ENCODE results near the gene TENM4. TPM values are rescaled to one million over a fixed set of nuclear protein-coding genes. Genes with fewer than 3 reads are reported as not detected.

The TENM4 gene
- total RNA-seq, 2 experiments from 2014 or later = not detected

DNA sequence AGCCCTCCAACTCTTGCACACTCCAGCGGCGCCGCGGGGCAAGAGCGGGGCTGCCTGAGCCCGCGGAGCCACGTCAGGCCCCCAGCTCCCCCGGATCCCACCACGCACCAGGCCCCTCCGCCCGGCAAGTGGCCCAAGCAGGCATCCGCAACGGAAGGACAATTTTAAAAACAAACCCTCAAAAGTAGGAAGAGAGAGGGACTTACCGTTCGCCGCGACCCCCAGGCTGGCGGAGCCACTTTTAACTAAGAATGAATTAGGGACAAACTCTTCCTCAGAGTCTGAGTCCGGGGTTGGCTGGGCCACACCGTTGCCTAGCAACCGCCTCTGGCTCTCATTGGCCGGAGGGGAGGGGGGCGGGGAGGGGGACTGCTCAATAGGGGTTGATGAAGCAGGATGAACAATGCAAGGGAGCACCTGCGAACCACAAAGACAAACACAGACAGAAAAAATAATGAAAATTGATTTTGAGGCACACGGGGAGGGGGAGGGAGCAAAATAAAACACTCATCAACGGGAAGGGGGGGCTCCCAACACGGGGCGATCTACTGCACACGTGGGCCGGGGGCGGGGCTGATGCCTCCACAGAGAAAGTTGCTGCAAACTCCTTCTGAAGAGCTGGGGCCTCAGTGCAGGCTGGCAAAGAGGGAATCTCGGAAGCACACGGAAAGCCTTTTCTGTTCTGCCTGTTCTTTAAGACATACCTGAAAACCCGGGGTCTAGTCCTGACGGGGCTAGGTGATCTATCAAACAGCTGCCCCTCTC, 478.7 kb downstream of the TENM4 start:
- H3K27ac Mint-ChIP-seq = no peak overlapping the region
- H3K36me3 Mint-ChIP-seq = no peaks in the 10 kb centered on the region
- H3K27me3 Mint-ChIP-seq = peaks cover 32% of the 10 kb centered on the region
- ATAC-seq (ENCODE audit: low read depth) (no peak), DNase-seq (no peak)
- POLR2A ChIA-PET = no interaction called here
- no peaks in the 10 kb centered on the region for H3K9me3 Mint-ChIP-seq
- H3K4me1 Mint-ChIP-seq = peaks cover 1% of the 10 kb centered on the region
- H3K4me3 Mint-ChIP-seq = no peak overlapping the region

DNA sequence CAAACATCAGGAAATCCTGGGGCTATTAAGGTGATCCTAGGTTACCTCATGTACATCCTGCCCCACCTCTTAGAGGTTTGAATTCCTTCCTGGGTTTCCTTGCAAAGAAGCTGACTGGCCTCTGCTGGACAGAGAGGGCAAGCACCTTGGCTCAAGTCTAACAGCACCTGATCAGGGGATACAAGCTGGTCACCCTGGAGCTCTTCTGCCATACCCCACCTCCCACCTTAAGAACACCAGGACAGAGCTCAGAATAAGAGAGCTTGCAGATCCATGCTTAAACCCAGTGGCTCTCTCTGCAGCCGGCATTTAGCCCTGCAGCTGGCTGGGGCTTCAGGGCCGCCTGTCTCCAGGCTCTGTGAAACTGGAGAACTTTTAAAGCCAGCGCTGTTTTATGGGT, 479.6 kb downstream of the TENM4 start:
- no peaks in the 10 kb centered on the region for H3K36me3 Mint-ChIP-seq
- no peak for DNase-seq
- H3K27ac Mint-ChIP-seq = no peak overlapping the region
- H3K9me3 Mint-ChIP-seq = no peaks in the 10 kb centered on the region
- peaks cover 30% of the 10 kb centered on the region for H3K27me3 Mint-ChIP-seq
- H3K4me1 Mint-ChIP-seq = peaks cover 1% of the 10 kb centered on the region
- no peak for ATAC-seq (ENCODE audit: low read depth)
- H3K4me3 Mint-ChIP-seq = no peak overlapping the region
- POLR2A ChIA-PET = no interaction called here

DNA sequence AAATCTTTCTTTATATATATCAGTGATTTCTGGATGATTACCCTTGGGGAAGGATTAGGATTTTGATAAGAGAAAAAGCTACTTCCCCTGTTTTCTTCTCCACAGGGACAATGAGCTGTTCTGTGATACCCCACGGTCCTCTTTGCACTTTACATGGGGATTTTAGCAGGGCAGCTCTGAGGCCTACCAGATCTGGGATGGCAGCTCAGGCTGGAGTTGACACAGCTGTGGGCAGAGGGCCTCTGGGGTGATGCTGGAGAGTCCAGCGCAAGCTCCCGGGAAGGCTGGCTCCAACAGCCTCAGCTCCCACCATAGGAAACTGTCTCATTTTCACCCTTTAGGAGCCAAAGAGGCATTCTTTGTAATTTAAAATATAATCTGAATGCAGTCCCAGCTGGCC, 482.4 kb downstream of the TENM4 start:
- Mint-ChIP-seq H3K9me3 (no peaks in the 10 kb centered on the region), H3K36me3 (no peaks in the 10 kb centered on the region), H3K4me3 (no peak overlapping the region), H3K4me1 (peaks cover 1% of the 10 kb centered on the region), H3K27me3 (peaks cover 30% of the 10 kb centered on the region), H3K27ac (no peak overlapping the region)
- ATAC-seq (ENCODE audit: low read depth) = no peak
- DNase-seq = no peak
- POLR2A ChIA-PET = no interaction called here

DNA sequence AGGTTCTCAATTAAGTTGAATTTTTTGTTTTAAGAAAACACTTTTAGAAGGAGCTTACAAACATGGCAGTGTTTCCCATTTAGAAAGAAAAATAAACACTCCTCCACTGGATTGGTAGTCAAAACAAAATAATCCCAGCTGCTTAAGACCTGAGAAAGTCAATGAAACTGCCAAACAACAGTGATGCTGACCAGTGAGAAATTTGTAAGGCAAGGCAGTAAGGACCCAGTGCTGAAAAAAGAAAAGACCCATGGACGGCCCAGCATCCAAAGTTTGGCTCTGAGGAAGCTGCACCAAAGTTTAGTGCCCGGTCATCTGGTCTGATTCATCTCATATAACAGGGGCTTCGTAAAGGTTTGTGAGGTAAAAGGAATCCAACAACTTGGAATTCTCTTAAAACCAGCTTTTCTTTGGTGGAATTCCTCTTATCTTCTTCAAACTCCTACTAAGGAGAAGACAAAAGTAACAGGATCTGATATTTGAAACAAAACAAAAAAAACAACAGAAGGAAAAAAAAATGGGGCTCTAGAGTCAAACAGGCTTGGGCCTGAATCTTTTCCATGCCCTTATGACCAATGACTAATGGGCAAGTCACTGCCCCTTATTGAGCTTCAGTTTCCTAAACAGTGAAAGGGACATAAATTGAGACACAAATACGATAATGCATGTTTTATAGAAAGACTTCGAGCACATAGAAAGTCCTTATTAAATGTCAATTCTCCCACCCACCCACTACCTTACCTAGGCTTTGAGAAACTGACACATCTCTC, 483.2 kb downstream of the TENM4 start:
- H3K9me3 Mint-ChIP-seq = no peaks in the 10 kb centered on the region
- POLR2A ChIA-PET = no interaction called here
- H3K4me3 Mint-ChIP-seq = no peak overlapping the region
- H3K27me3 Mint-ChIP-seq = peaks cover 23% of the 10 kb centered on the region
- peaks cover 1% of the 10 kb centered on the region for H3K4me1 Mint-ChIP-seq
- DNase-seq (no peak), ATAC-seq (ENCODE audit: low read depth) (no peak)
- H3K27ac Mint-ChIP-seq = no peak overlapping the region
- no peaks in the 10 kb centered on the region for H3K36me3 Mint-ChIP-seq

DNA sequence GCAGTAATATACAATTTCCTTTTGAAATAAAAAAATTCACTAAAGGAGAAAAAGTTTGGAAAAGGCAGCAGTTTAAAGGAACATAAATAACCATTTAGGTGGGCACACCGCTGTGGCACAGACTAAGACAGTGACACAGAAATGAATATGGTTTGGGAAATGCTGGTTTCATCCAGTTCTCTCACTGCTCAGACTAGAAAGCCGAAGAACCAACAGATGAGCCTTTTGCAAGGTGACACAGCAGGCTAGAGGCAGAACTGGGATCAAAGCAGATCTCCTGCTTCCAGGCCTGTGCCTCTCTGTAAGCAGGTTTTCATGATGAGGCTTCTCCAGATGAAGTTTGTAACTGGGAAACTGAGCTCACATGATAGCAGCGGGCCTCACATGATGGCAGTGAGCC, 486.1 kb downstream of the TENM4 start:
- no peaks in the 10 kb centered on the region for H3K36me3 Mint-ChIP-seq
- ATAC-seq (ENCODE audit: low read depth) = no peak
- POLR2A ChIA-PET = no interaction called here
- H3K27ac Mint-ChIP-seq = no peak overlapping the region
- H3K4me3 Mint-ChIP-seq = no peak overlapping the region
- no peaks in the 10 kb centered on the region for H3K9me3 Mint-ChIP-seq
- DNase-seq = no peak
- H3K4me1 Mint-ChIP-seq = no peaks in the 10 kb centered on the region
- peaks cover 1% of the 10 kb centered on the region for H3K27me3 Mint-ChIP-seq

DNA sequence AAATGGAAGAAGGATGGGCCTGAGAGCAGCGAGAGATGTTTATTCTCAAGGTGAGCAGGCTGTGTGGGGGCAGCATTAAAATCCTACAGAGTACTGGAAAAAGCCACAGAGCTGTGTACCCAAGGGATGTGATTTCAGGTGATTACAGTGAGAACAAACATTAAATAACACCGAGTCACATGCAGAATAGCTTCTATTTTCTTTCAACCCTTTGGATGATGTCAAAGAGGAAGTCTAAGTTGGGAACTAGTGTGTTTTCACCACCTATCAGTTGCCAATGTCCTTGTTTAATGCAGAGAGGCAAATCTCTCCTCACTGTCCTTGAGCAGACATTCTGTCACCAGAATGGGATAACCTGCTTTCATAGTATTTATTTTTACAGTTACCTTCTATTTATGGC, 486.6 kb downstream of the TENM4 start:
- H3K4me1 Mint-ChIP-seq = no peaks in the 10 kb centered on the region

DNA sequence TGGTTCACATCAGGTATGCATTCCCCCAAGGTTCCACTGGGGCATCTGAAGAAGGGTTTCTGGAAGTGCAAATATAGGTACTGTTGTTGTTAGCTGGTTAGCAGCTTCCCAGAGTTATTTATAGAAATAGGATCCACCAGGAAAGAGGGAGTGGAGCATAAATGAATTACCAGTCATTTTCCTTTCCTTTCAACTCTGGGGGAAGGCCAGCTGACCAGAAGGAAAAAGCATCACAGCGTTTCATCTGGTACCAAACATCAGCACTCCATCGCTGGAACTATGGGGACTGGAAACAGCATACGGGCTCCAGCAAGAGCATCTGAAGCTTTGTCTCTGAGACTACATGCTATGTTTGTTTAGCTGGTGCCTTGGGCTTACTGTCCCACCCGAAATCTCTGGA, 487.9 kb downstream of the TENM4 start:
- ATAC-seq (ENCODE audit: low read depth) (no peak), DNase-seq (no peak)
- Mint-ChIP-seq H3K4me3 (no peak overlapping the region), H3K27me3 (peaks cover 1% of the 10 kb centered on the region), H3K9me3 (no peaks in the 10 kb centered on the region), H3K36me3 (no peaks in the 10 kb centered on the region), H3K27ac (no peak overlapping the region), H3K4me1 (no peaks in the 10 kb centered on the region)
- POLR2A ChIA-PET = no interaction called here

More for the DNA sequence above, 486.6 kb downstream of the TENM4 start:
- POLR2A ChIA-PET = no interaction called here
- no peaks in the 10 kb centered on the region for H3K9me3 Mint-ChIP-seq
- H3K36me3 Mint-ChIP-seq = no peaks in the 10 kb centered on the region
- DNase-seq = no peak
- H3K27me3 Mint-ChIP-seq = no peaks in the 10 kb centered on the region
- H3K27ac Mint-ChIP-seq = no peak overlapping the region
- ATAC-seq (ENCODE audit: low read depth) = no peak
- H3K4me3 Mint-ChIP-seq = no peak overlapping the region

DNA sequence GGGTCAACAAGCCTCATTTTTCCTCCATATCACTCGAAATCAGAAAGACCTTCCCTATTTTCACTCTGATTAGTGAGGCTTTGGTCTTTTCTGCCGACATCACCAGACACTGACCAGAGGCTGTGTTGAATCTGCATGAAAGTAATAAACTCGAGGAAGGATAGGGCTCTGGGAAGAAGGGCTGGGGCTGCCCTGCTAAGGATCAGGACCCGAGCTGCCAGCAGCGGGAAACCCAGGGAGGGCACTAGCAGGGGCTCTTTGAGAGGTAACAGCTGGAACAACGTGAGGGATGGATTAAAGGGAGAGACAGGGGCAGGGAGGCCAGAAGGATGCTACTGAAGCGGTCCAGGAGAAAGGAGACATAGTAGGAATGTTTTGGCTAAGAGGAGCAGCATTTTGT, 488.7 kb downstream of the TENM4 start:
- H3K27ac Mint-ChIP-seq = no peak overlapping the region
- H3K36me3 Mint-ChIP-seq = no peaks in the 10 kb centered on the region
- no peak for ATAC-seq (ENCODE audit: low read depth)
- H3K27me3 Mint-ChIP-seq = peaks cover 1% of the 10 kb centered on the region
- H3K4me3 Mint-ChIP-seq = no peak overlapping the region
- no peaks in the 10 kb centered on the region for H3K4me1 Mint-ChIP-seq
- H3K9me3 Mint-ChIP-seq = no peaks in the 10 kb centered on the region
- POLR2A ChIA-PET = no interaction called here
- DNase-seq = no peak

DNA sequence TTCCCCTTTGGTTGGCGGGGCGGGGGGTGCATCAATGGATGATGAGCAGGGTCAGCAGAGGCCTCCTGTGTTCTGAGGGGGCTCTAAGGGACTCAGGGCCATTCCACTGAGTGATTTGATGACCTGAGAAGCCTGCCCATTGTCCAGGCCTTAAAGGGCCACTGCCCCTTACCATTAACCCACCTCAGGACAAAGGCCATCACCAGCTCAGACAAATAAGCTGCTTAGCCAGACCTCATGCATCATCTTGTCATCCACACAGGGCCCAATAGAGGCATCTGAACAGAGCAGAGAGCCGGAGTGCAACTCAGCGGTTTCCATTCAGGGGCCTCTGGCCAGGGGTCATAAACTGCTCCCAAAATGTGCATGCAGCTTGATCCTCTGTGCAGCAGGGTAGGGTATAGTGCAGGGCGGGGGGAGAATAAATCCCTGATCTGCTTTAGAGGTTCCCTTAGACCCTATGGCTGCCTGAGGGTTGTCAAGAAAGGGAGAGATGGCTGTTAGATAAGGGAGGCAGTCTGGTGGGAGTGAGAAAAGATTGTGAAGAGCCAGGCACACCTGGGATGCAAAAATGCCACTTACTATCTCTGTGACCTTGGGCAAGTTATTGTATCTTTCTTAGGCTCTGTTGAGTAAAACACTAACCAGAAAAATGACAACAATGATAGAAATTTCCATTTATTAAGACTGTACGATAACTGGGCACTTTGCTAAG, 490.7 kb downstream of the TENM4 start:
- Mint-ChIP-seq H3K4me3 (no peak overlapping the region), H3K4me1 (no peaks in the 10 kb centered on the region), H3K27me3 (peaks cover 3% of the 10 kb centered on the region), H3K27ac (no peak overlapping the region), H3K36me3 (no peaks in the 10 kb centered on the region), H3K9me3 (no peaks in the 10 kb centered on the region)
- DNase-seq (no peak), ATAC-seq (ENCODE audit: low read depth) (no peak)
- POLR2A ChIA-PET = no interaction called here

DNA sequence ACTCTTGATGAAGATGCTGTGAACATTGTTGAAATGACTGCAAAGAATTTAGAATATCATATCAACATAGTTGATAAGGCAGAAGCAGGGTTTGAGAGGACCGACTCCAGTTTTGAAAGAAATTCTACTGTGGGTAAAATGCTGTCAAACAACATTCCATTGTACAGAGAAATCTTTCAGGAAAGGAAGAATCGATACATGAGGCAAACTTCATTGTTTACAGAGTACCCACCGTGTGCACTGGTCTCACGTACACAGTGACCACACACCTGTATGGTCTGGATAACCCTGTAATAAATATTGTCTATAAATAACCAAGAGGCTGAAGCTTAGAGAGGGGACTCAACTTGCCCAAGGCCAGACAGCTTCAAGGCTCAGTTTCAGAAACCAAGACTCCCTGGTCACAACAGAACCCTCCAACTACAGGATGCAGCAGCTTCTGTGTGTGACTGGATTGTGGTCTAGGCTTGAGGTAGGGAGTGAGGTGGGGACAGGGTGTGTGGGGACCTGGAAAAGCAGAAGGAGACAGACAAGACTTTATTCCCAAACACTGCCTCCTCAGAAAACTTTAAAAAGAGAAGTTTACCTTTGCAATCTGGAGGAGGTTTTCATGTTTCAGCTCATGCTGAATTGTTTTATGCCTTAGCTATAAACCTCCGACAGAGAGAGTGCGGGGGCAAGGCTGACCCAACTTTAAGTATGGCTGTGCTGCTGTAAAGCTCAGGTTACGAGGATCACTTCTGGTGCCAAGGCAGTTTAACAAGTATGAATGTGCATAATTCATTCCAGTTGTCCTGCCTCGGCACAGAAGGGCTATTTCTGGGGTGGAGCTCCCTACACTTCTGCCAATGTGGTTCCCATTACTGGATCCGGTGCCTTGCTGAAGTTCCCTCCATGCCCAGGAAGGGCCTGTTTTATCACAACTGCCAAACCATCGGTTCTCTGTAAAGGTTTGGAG, 493.6 kb downstream of the TENM4 start:
- POLR2A ChIA-PET = no interaction called here
- Mint-ChIP-seq H3K4me1 (no peaks in the 10 kb centered on the region), H3K27me3 (peaks cover 3% of the 10 kb centered on the region), H3K36me3 (no peaks in the 10 kb centered on the region), H3K27ac (no peak overlapping the region), H3K4me3 (no peak overlapping the region), H3K9me3 (no peaks in the 10 kb centered on the region)
- no peak for ATAC-seq (ENCODE audit: low read depth)
- no peak for DNase-seq

DNA sequence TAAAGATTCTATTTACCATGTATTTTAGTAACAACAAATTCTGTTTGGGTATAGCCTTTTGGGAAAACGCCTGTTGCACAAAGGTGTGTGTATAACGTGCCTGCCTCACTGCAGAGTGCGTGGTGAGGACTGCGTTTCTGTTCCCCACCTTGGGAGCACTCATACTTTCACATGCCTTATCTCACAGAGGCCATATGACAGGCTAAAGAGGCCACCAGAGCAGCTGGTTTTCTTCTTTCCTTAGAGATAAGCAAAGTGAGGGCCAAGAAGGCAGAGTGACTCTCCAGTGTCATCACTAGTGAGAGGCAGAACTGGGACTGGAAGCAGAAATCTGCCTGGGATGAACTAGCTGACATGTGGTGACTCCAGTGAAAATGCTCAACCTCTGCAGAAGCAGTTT, 497.0 kb downstream of the TENM4 start:
- H3K36me3 Mint-ChIP-seq = no peaks in the 10 kb centered on the region
- POLR2A ChIA-PET = no interaction called here
- no peak for ATAC-seq (ENCODE audit: low read depth)

DNA sequence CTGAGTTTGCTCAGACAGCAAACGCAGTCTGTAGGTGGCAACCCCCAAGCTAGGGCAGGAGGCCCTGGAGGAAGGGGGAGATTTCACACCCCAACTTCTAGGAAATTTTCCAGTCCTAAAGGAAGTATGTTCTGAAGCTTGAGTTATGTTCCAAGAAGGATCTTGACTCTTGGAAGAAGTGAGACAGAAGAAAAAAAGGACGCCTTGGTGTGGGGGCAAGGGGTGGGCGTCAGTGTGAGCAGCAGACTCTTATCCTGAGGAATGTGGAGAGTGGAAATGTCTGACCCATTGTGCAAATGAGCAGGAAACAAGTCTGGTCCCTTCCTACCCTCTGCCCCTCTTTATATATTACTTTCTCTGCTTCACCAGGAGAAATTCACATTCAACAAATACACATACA, 497.7 kb downstream of the TENM4 start:
- H3K36me3 Mint-ChIP-seq = no peaks in the 10 kb centered on the region
- ATAC-seq (ENCODE audit: low read depth) = no peak
- DNase-seq = no peak
- no peak overlapping the region for H3K27ac Mint-ChIP-seq
- no peaks in the 10 kb centered on the region for H3K4me1 Mint-ChIP-seq
- H3K4me3 Mint-ChIP-seq = no peak overlapping the region
- H3K9me3 Mint-ChIP-seq = no peaks in the 10 kb centered on the region
- peaks cover 10% of the 10 kb centered on the region for H3K27me3 Mint-ChIP-seq
- POLR2A ChIA-PET = no interaction called here

More for the DNA sequence above, 497.0 kb downstream of the TENM4 start:
- Mint-ChIP-seq H3K27ac (no peak overlapping the region), H3K27me3 (peaks cover 12% of the 10 kb centered on the region), H3K9me3 (no peaks in the 10 kb centered on the region), H3K4me3 (no peak overlapping the region), H3K4me1 (no peaks in the 10 kb centered on the region)
- no peak for DNase-seq

DNA sequence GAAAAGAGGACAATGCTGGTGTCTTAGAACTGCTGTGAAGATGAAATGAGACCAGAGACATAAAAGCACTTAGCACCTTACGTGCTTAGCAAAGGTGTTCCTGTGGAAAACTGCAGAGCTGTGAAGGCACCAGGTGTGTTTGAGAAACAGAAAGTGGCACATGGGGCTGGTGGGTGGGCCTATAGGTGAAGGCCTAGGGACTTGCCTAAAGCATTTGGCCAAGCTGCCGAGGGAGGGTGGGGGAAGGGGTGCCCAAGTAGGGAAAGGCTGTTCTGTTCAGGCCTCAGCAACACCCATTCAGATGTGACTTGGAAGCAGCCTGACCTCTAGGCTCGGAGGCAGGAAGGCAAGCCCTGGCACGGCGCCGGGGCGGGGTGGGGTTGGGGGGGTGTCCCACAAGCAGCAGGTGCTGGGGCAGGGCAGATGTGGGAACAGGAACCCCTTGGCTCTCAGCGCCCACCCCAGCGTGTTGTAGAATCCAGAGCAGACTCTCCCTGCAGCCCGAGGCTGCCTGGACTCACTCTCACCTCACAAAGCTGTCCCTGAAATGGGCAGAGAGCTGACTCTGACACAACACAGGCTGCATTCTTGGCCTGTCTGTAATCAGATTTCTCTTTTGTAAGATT, 499.5 kb downstream of the TENM4 start:
- no peaks in the 10 kb centered on the region for H3K36me3 Mint-ChIP-seq
- no peak overlapping the region for H3K4me3 Mint-ChIP-seq
- no peaks in the 10 kb centered on the region for H3K9me3 Mint-ChIP-seq
- POLR2A ChIA-PET = no interaction called here
- no peak for ATAC-seq (ENCODE audit: low read depth)
- H3K27me3 Mint-ChIP-seq = peaks cover 12% of the 10 kb centered on the region
- no peaks in the 10 kb centered on the region for H3K4me1 Mint-ChIP-seq
- no peak for DNase-seq
- H3K27ac Mint-ChIP-seq = no peak overlapping the region
